ENCODE results near the gene PTPRB. TPM values are rescaled to one million over a fixed set of nuclear protein-coding genes. Genes with fewer than 3 reads are reported as not detected.

The PTPRB gene
- total RNA-seq, 1 donor from 2014 or later: 5.1 TPM

- no peak for ATAC-seq
These were observed 4.5 kb upstream of the PTPRB start for GRCh38 chr12:70641691-70642090.

GRCh38 chr12:70640901-70641300, 3.7 kb upstream of the PTPRB start:
- no peak for ATAC-seq

GRCh38 chr12:70639535-70639934, 2.3 kb upstream of the PTPRB start:
- ATAC-seq: no peak

GRCh38 chr12:70638639-70639360, 1.6 kb upstream of the PTPRB start:
- ATAC-seq: no peak

- no peak for ATAC-seq
These were observed 1.5 kb downstream of the PTPRB start for GRCh38 chr12:70635755-70636154.

- ATAC-seq: no peak
These were observed 8.3 kb downstream of the PTPRB start for GRCh38 chr12:70628701-70629480.

GRCh38 chr12:70627677-70628076, 9.6 kb downstream of the PTPRB start:
- ATAC-seq: no peak

- no peak for ATAC-seq
These were observed 11.0 kb downstream of the PTPRB start for GRCh38 chr12:70626180-70626579.

GRCh38 chr12:70619471-70620152, 17.6 kb downstream of the PTPRB start:
- ATAC-seq: no peak

GRCh38 chr12:70618371-70618770, 18.9 kb downstream of the PTPRB start:
- no peak for ATAC-seq

GRCh38 chr12:70617450-70617849, 19.8 kb downstream of the PTPRB start:
- no peak for ATAC-seq

- ATAC-seq: no peak
These were observed 21.9 kb downstream of the PTPRB start for GRCh38 chr12:70615174-70615866.

GRCh38 chr12:70609739-70610491, 27.3 kb downstream of the PTPRB start:
- ATAC-seq: peak; percentile 79

GRCh38 chr12:70609203-70609602, 28.0 kb downstream of the PTPRB start:
- ATAC-seq: peak; percentile 17

GRCh38 chr12:70608184-70608583, 29.0 kb downstream of the PTPRB start:
- no peak for ATAC-seq

- ATAC-seq: no peak
These were observed 30.1 kb downstream of the PTPRB start for GRCh38 chr12:70607107-70607506.

- ATAC-seq: no peak
These were observed 31.3 kb downstream of the PTPRB start for GRCh38 chr12:70605976-70606375.

GRCh38 chr12:70604662-70605061, 32.6 kb downstream of the PTPRB start:
- ATAC-seq: no peak

GRCh38 chr12:70603044-70603443, 34.2 kb downstream of the PTPRB start:
- ATAC-seq: no peak

GRCh38 chr12:70598467-70599193, 38.6 kb downstream of the PTPRB start:
- no peak for ATAC-seq

- no peak for ATAC-seq
These were observed 44.6 kb downstream of the PTPRB start for GRCh38 chr12:70592664-70593063.
